Glomerular visceral epithelial cell (primary cell): ENCODE results near the gene C1S.
"Not testable (repeated sequence)": the region's sequence is repeated elsewhere in the genome, so short reads cannot be mapped to it uniquely, and the experiment has no call there.

Experiments
- DNase-seq: peaks from one replicate; pipeline ENCODE4 v3.0.0-alpha.2; 2016; ENCODE audit errors: extremely low spot score

Gene C1S

DNA sequence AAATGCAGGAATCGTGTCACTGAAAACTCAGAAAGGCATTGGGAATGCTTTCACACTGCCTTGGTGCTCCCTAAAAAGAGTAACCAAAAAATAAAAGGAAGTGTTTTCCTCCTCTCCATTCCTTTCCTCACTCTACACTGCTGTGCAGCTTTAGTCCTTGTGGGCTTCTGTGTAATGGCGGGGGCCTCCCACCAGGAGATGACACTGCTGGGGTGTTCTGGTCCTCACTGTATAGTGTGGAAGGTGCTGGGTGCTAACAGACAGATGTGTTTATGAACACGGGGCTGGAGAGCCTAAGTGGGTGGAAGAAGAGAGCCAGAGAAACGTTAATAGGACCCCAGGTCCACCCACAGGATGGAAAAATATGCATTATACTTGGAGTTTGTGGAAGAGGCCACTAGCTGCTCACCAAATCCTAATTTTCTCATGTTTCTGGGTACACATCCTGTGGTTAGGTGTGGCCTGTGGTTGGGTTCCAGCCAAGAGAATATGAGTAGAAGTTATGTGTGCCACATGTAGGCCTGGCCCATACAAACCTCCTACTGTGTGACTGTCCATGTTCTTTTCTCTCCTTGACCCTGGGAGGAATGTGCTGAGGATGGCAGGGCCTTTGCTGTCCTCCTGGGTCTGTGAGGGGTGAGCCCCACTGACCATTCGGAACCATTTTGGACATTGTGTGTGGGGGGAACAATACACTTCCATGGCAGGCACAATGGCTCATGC, 14.0 kb upstream of the C1S start:
- DNase-seq = no peak

DNA sequence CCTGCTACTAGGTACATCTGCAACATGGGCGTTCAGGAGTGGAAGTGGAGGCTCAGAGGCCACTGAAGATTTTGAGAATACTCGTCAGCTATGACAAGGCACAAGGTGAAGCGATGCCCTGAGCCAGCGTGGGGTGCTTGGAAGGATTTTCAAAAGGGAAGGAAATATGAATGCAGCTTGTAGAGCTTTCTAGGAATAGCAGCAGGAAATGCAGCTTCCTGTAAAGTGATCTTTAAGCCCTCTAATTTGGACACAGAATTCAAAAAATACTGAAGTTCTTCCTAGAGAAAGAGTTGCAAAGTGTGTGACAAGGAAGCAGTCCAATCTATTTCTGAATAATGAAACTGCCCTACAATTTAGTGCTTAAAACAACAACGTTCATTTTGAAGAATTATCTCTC, 13.2 kb upstream of the C1S start:
- DNase-seq = no peak

DNA sequence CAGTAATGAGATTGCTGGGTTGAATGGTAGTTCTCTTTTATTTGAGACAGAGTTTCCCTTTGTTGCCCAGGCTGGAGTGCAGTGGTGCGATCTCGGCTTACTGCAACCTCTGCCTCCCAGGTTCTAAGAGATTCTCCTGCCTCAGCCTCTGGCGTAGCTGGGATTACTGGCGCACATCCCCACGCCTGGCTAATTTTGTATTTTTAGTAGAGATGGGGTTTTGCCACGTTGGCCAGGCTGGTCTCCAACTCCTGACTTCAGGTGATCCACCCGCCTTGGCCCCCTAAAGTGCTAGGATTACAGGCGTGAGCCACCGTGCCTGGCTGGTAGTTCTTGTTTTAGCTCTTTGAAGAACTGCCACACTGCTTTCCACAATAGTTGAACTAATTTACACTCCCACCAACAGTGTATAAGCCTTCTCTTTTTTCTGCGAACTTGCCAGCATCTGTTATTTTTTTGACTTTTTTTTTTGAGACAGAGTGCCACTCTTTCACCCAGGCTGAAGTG, 11.0 kb upstream of the C1S start:
- not testable (repeated sequence) for DNase-seq

DNA sequence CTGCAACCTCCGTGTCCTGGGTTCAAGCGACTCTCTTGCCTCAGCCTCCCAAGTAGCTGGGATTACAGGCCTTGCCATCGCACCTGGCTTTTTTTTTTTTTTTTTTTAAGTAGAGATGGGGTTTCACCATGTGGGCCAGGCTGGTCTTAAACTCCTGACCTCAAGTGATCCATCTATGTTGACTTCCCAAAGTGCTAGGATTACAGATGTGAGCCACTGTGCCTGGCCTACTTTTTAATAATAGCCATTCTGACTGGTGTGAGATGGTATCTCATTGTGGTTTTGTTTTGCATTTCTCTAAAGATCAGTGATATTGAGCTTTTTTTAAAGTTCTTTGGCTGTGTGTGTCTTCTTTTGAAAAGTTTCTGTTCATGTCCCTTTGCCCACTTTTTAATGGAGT, 10.5 kb upstream of the C1S start:
- not testable (repeated sequence) for DNase-seq

DNA sequence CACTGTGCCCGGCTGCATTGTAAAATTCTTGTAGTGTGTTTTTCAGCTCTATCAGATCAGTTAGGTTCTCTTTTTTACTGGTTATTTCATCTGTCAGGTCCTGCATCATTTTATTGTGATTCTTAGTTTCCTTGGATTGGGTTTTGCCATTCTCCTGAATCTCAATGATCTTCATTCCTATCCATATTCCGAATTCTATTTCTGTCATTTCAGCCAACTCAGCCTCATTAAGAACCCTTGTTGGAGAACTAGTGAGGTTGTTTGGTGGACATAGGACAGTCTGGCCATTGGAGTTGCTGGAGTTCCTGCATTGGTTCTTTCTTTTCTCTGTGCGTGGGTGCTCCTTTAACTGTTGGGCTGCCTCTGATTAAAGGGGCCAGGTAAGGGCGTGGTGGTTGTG, 5.6 kb upstream of the C1S start:
- DNase-seq = no peak

DNA sequence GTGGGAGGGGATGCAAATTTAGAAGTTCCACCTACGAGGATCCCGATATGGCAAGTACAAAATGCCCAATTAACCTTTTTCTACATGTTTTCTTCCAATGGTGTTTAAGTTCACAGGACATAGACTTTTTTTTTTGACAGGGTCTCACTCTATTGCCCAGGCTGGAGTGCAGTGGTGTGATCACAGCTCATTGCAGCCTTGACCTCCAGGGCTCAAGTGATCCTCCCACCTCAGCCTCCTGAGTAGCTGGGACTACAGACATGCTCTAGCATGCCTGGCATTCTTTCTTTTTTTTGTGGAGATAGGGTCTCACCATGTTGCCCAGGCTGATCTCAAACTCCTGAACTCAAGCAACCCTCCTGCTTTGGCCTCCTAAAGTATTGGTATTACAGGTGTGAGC, 4.8 kb upstream of the C1S start:
- not testable (repeated sequence) for DNase-seq

DNA sequence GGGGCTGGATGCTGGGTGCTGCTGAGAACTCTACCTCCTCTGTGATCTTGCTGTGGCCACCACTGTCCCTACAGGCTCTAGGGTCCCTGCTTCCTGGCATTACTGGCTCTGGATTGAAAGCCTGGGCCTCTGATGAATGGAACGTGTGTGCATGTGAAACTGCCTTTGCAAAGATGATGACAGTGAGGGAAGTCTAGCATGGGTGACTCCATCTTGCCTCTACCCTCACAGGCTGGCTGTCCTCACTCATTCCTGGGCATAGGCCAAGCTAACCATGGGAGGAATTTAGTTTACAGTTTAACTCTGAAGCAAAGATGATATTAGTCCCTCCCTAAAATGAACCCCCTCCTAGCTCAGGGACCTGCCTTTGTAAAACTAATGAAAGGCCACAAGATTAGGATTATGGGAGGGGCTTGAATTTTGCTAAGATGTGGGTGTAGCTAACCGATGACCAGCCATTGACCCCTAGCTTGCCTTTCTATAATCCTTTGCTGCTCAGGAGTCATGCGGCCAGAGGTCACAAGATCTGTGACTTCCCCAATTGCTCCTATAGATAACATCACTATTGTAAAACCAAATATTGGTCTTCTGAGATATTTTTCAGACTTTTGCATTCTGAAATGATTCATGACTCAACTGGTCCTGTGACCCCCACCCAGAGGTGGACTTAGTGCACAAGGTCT, 2.2 kb upstream of the C1S start:
- no peak for DNase-seq

DNA sequence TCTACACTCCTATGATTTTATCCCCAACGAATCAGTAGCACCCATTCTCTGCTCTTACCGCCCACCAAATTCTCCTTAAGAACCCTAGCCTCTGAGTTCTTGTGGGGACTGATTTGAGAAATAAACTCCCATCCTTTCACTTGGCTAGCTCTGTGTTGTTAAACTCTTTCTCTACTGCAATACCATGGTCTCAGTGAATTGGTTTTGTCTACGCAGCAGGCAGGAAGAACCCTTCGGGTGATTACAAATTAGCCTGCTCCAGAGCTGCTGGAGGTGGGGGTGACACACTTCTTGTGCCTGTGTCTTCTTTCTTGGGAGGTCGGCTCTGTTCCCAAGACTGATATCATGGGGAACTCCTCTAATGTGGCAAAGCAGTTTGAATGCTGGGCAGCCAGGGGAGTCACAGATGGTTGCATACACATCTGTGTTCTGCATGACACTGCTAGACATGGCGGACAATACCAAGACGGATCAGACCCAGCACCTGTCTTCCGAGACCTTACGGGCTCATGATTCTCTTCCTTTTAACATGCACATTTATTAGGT, 1.6 kb upstream of the C1S start:
- DNase-seq = no peak

DNA sequence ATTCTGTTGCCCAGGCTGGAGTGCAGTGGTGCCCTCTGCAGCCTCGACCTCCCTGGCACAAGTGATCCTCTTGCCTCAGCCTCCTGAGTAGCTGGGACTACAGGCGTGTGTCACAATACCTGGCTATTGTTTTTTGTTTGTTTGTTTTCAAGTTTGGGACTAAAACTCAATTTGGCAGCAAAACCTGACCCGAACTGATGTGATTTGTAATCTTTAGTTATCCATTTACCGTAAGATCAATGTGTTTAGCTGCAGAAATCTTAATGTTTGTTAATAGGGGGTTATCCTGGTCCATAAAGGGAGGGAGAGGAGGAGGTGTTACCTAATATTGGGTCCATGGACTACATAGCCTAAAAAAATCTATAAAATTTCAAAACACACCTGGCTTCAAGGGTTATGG, 738 bp upstream of the C1S start:
- no peak for DNase-seq

DNA sequence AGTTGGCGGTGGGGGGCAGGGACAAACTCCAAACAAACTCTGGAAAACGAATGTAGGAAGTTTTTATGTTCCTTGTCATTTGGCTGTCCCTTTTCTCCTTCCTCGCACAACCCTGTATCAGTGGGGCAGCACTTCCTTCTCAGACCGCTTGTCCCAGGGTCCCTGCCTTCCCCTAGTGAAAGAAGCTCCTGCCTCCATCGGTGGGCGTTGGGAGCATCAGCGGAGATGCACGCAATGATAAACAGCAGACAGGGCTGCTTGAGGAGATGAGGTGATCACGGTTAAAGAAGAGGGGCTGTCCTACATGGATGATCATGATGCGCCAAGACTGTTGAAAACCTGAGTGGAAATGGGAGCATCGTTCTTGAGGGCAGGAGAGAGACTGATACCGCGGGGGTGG, 620 bp downstream of the C1S start:
- no peak for DNase-seq

DNA sequence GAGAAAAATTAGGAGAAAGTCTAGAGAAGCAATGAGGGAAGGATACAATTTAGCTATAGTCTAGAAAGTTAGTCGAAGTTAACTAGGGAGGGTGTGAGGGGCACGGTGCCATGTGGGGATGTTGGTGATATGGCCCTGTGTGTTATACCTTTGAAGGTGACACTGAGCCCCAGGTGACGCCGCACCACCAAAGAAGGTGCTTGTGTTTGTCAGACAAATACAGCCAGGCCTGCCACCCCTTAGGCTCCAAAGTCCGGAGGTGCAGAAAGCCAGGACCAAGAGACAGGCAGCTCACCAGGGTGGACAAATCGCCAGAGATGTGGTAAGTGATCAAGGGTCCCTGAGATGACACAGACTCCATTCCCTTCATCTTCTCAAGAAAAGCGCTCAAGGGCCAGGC, 1.1 kb downstream of the C1S start:
- no peak for DNase-seq

DNA sequence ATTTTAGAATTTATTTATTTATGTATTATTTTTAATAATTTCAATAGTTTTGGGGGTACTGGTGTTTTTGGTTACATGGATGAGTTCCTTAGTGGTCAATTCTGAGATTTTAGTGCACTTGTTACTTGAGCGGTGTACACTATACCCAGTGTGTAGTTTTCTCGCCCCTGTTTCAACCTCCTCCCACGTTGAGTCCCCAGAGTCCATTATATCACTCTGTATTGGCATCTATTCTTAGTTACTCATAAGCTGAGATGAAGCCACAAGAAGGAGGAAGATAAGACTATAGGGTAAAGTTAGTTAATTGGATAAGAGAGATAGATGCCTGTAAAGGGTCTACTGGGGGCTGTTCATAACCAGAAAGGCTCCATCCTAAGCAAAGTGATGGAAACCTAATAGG, 4.0 kb downstream of the C1S start:
- no peak for DNase-seq

DNA sequence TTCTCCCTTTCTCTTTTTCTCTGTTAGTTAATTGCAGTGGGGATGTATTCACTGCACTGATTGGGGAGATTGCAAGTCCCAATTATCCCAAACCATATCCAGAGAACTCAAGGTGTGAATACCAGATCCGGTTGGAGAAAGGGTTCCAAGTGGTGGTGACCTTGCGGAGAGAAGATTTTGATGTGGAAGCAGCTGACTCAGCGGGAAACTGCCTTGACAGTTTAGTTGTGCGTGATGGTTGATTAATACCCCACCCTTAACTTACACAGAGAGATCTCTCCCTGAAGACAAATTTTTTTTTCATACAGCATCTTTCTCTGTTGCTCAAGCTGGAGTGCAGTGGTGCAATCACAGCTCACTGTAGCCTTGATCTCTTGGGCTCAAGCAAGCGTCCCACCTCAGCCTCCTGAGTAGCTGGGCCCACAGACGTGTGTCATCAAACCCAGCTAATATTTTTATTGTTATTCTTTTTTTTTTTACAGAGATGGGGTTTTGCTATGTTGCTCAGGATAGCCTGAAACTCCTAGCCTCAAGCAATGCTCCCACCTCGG, 4.6 kb downstream of the C1S start:
- no peak for DNase-seq

DNA sequence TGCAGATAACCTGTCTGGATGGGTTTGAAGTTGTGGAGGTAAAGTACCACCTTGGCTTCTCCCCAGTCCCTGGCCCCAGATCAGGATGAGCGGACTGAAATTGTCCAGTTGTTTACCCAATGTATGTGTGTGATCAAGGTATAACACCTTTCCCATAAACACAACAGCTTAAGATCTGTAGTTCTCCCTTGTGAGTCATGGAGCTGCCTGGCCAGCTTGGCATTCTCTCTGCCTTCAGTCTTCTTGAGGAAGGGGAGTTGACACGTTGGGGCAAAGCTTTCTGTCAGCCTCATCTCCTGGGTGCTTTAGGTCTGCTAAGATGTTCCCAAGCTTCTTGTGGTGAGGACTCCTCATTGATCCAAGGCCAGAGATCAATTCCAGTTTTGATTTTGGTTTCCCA, 6.1 kb downstream of the C1S start:
- no peak for DNase-seq

DNA sequence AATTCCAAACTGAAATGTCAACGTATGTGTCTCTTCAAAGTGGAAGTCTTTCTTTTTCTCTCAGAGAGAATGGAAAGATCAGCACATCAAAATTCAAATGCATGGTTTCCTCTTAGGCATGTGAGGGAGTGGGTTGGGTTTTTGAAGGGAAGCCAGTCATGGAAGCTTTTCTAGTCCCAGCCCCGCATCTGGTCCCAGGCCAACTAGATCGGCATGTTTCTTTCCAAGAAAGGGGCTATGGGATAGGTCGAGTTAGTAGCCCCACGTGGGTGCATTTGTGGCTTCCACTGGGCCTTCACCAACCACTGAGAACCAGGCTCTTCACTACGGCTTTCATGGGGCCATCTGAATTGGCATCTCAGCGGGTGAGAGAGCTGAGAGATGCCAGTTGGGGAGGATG, 6.6 kb downstream of the C1S start:
- DNase-seq = no peak

DNA sequence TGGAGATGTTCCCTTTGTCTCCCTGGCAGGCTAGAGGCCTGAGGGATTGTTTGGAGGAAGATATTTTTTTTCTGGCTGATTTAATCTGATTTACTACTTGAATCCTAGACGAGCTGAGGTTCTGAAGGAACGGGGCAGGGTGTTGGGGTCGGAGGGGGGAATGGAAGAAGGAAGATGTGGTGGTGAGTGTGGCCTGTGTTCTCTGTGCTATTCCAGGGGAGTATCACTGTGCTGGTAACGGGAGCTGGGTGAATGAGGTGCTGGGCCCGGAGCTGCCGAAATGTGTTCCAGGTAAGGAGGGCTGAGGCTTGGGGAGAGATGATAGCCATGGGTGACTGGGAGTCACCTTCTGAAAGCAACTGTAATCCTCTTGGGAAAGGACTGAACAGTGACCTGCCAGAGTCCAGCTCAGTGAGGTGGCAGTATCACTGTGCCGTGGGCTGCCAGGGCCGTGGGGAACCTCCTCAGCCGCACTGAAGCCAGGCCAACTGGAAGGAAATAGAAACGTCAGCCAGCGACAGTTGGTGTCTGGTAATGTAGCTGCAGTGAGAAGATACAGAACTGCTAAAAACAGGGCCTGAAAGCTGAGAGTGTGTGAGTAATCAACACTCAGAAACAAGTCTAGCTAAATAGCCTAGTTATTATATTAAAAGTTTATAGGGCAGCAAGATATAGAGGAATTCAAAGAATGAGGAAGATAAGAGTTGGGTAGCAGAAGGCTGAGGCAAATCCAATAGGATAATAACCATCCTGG, 7.9 kb downstream of the C1S start:
- no peak for DNase-seq

DNA sequence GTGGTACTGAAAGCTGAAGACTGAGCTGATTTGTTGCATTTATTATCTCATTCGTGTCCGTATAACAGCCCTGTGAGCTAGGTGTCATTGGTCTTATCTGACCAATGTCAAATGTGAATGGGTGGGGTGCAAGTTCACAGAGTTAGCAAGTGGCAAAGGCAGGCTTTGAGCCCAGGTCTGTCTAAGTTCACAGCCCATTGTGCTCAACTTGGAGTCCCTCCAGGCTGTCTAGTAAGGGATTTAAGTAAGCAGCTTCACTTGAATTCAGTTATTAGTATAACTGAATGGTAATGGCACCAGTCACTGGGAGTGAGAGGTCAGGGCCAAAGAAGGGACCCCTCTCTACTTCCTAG, 8.5 kb downstream of the C1S start:
- no peak for DNase-seq

DNA sequence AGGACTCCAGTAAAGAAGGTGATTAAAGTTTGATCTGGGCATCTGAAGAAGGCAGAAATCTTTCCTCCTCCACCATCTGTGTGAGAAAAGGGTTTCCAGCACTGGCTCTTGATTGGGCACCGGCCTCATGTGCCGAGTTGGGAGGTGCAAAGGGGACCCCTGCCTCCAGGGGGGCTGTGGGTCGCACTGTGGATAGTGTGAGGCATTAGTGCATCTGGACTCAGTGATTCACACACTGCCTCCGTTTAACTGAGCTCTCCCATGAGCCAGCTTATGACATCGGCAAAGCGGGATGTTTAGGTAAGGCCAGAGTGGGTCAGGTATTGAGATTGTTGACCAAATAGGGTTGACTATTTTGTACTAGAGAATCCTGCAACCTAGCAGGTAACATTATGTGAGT, 8.9 kb downstream of the C1S start:
- DNase-seq = no peak

DNA sequence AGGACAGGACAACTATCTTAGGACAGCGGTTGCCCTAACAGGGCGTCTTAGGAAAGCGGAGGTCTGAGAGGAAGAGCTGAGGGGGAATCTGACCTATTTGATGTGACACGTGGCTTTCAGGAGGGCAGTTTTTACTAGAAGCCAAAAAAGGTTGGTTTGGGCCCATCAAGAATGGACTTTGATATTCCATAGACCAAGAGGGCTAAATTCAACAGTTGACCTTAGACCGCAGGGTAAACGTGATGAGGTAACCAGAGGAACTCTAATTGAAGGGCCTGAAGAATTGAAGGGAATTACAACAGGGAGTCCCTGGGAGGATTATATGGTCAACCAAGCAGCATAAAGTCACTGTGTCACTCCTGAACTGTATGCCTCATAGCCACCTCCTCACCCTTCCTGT, 11.5 kb downstream of the C1S start:
- DNase-seq = no peak

DNA sequence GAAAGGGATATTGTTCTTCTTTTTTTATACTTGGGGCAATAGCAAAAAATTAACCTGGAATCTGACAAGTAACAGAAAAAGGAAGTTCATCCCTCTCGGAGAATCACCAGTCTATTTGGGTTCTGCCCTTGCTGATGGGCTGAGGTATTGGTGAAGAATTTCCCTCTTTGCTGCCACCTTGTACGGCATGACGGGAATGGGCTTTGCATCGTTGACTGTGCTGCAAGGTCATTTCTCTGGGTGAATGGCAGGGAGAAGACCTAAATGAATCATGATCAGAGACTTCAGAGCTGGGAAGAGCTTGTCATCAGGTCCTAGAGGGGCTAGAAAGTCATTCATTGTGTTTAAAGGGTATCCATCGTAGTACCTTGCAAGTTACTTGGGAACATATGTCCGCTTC, 12.0 kb downstream of the C1S start:
- no peak for DNase-seq

DNA sequence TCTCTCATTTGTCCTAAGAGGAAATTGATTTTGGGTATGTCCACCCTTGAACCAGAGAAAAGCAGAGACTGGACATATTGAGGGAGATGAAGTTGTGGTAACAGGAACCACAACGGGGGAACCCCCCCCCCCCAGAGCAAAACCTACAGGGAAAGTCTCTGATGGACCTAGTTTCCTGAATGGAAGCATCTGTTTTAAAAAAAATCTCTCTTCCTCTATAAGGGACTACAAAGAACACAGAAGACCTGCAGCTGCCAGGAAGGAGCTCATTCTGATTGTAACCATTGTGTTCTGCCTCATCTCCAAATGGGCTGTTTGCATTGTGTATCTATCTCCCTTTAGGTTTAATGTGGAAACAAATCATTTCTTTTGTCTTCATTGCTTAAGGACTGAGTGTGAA, 13.4 kb downstream of the C1S start:
- DNase-seq = no peak

DNA sequence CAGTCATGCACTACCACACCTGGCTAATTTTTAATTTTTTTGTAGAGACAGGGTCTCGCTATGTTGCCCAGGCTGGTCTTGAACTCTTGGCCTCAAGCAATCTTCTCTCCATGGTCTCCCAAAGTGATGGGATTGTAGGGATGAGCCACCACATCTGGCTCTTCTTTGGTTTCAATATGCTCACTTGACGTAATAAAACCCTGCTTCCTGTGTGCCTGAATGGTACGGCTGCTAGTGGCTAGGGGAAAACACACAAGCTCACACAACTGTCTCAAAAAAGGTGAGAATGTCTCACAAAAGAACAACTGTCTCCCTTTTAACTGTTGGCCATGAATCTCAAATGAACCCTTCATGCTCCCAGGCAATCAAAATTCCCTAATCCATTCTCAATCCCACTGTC, 15.0 kb downstream of the C1S start:
- DNase-seq = no peak
